NCI-H2081 (cell line): Measurements from ENCODE around the gene FBXL13.
"Not testable (repeated sequence)": the region's sequence is repeated elsewhere in the genome, so short reads cannot be mapped to it uniquely, and the experiment has no call there.

Source experiments
- DNase-seq, 2 experiments: peaks; one replicate each; lab custom pipeline; 2025; lab: John Stamatoyannopoulos, UW

Gene FBXL13

DNA sequence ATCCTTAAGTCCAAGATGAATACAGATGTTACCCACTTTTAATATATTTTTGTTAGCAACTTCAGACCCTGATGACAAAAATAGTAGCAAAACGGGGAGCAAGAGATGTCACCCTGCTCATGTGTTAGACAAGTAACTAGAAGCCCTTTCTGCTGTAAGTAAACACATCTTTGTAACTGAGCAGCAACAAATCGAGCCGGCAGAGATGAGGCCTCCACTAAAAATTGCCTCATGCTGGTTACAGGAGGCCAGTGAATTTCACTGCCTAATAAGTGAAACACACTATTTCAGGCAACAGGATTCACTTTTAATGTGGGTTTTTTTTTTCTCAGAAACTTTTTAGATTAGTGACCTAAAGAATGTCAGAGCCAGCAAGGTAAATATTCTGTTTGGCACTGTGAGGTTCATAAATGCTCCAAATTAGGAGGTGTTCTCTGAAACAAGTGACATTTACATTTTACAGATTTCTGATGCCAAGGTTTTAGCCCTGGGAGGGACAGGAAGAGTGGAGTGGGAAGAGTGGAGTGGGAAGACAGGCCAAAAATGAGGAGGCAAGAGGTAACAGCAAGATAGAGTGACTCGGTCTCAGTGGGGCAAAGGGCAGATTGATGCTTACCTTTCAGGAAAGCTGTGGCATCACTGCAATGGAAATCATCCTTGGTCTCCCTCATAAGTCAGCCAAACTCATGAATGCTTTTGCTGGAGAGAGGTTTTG lies 215.4 kb downstream of the FBXL13 start:
- no peak for DNase-seq

DNA sequence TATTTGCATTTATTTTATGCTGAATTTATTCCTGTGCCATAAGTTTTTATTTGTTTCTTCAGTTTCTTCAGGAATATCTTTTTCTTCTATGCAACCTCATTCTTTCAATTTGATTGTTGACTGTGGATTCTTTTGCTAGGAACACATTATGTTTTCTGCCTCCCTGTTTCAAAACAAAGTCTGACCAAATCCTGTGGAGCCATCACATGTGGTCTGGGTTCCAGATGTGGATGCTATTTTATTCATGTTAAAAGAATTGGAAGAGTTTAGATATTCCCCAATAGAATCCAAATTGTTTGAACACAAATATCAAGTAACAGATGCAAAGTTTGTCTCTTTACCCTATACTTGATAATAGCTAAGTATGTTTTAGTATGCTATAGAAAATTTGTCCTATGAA lies 218.6 kb downstream of the FBXL13 start:
- no peak for DNase-seq

DNA sequence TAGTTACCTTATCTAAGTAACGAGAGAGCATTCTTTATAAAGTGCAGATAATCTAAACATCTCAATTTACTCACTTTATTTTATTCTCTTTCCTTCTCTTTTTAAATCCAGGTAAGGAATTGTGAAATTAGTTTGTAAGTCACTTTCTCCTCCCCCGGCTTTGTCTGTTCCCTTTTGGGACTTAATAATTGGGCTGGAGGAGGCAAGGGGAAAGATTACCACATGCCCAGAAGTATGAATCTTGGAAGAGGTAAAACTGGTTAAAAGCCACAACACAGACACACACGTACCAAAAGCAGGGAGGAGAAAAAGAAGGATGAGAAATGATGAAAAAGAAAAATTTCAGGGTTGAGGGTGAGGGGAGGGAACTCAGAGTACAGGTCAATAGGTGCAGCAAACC lies 225.1 kb downstream of the FBXL13 start:
- no peak for DNase-seq

DNA sequence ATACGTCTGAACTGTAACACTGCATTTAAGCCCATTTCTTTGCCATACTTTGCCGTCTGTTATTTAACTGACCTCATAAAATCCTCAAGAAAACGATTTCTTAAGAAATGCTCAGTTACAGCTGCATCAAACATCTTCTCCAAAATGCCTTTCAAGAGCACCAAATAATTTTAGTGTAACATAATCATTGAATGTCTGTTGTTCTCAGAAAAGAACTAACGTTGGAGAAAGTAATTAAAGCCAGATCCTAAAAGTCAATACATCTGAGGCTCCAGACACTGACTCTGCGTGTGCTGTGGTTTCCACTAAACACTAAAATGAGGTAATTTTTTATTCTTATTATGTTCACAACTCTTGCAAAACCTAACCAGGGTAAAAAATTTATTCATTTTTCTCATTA lies 225.5 kb downstream of the FBXL13 start:
- DNase-seq = no peak

DNA sequence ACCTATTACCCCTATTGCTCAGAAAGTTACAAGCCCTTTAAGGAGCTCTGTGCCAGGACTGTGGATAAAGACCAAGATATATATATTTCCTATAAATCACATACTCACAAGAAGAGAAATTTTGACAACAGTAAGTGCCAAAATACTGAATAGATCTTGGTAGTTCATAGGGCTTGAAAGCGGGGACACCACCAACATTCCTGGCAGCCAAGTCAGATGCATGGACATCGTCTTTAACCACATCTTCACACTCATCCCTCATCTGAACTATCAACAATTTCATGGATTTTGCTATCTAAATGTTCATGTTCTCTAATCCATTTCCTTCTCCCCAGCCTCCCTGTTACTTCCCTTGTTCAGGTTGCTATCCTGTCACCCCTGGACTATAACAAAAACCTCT lies 229.2 kb downstream of the FBXL13 start:
- no peak for DNase-seq

DNA sequence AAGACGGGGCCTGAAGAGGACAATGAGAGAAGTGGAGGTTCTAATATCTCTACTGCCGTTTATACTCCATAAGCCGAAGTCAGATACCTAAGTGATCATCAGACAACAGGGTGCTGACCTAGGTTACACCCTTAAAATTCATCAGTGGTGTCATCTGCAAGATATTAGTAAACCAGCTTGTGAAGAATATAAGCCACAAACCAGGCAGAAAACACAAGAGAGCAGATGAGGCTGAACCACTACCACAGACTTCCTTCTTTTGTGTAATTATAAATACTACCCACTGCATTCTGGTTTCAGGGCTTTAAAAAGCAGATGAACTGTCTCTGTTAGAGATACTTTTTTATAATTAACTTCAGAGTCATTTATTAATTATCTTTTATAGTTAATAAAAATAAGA lies 230.7 kb downstream of the FBXL13 start:
- no peak for DNase-seq

GRCh38 chr7:102842284-102842683 lies 232.3 kb downstream of the FBXL13 start:
- no peak for DNase-seq

- no peak for DNase-seq
These were observed 233.3 kb downstream of the FBXL13 start for GRCh38 chr7:102841290-102841689.

GRCh38 chr7:102840404-102840803 lies 234.2 kb downstream of the FBXL13 start:
- no peak for DNase-seq

GRCh38 chr7:102838572-102839101 lies 236.0 kb downstream of the FBXL13 start:
- DNase-seq = not testable (repeated sequence)

DNA sequence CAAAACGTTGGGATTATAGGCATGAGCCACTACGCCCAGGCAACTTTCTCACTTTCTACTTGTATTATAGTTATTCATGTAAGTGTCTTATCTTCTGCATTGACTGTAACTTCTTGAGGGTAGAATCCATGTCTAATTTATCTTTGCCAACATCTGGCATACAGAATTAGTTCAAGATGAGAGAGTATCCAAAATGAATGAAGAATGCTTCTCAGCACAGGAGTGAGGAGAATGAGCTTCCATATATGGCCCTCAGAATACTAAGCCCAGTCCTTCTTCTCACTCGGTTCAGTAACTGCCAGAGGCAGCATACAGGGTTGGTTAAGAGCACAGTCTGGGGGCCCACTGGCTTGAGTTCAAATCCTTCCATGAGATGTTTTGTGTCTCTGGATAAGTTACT lies 236.8 kb downstream of the FBXL13 start:
- DNase-seq = no peak

DNA sequence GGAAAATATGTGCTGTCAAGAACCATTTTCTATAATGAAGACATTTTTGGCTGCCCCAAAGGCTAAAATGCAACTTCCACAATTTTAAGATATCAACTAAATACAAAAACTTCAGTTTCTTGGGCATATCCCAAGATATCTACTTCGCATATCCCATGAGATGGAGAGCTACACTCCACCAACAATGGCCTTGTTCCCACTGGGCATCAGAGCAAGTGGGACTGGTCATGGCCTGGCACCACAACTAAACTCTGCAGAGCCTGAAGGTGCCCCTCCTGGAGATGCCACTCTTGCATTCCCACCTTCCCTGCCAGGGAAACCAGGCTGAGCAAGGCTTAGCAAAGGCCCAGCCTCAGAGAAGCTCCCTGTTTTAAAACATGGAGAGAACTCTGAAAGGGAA lies 237.6 kb downstream of the FBXL13 start:
- no peak for DNase-seq

DNA sequence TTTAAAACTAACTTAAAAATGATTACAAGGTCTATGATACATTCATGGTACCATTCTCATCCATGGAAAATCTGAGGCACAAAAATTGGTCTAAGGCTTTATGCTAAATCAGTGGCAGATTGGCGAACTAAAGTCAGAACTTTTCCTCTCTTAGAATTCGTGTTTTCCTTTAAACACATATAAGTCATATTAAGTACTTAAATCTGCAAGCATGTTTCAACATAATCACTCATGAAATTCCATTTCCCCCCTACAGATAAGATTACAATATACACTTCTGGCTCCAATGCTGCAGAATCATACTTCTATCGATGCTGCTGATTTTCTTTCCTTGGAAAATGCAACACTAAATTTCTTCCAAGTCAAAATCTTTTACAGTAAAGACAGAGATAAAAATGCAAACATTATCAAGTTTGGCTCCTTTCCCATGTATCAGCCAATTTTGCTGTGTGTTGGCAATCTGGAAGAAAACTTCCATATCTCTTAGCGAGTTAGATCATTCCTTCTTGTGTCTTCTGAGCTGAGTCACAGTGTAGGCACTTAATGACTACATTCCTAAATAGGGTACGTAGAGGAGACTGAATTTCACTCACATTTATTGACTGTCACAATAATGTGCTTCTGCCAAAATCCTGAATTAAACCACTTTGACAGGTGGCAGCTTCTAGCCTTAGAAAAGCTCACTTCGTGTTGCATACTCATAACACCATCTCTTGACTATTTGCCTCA lies 238.2 kb downstream of the FBXL13 start:
- DNase-seq = no peak

GRCh38 chr7:102834999-102835398 lies 239.6 kb downstream of the FBXL13 start:
- DNase-seq = no peak

DNA sequence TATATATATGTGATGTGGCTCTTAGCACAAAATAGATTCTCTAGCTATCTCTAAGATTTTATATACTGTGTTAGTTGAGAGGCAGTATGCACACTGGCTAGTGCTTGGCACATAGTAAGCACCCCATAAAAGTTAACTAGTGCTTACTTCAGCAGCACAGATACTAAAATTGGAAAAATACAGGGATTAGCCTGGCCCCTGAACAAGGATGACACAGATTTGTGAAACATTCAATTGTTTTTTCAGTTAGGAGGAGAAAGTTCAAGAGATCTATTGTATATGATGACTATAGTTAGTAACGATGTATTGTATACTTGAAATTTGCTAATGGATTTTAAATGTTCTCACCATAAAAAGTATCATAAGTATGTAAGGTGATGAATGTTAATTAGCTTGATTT lies 240.1 kb downstream of the FBXL13 start:
- no peak for DNase-seq

GRCh38 chr7:102833343-102833742 lies 241.3 kb downstream of the FBXL13 start:
- no peak for DNase-seq

DNA sequence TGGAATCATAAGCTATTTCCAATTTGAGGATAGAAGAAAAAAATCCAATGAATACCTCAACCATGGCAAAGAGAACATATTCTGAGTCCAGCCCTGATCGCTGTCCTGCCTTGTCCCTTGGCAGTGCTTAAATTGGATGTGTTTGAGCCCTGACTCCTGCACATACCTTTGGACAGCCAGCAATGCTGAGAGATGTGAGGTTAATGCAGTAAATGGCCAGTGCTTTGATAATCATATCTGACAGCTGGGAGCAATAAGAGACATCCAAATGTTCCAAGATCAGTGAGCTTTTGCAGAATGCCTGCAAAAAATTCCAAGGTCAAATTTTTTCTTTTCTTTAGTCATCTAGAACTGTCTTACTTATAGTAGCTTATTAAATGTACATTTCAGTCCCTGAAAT lies 241.9 kb downstream of the FBXL13 start:
- no peak for DNase-seq

DNA sequence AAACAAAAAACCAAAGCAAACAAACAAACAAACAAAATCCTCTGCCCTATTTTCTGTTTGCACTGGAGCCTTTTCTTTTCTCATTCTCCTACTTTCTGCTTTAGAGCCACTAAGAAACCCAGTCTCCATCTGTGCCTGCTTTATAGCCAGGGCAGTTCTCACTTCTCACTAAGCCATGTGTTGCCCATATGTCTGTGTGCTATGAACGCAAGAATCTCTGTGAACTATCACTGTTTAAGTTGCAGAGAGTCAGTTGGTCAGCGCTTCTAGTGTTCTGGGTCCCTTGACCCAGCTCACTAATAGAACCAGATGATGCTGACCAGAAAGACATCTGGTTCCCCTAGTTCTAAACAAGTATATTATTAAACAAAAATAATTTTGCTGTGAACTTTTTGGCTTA lies 244.4 kb downstream of the FBXL13 start:
- no peak for DNase-seq

- DNase-seq = no peak
These were observed 245.5 kb downstream of the FBXL13 start for GRCh38 chr7:102829075-102829474.

GRCh38 chr7:102828286-102828685 lies 246.3 kb downstream of the FBXL13 start:
- DNase-seq = no peak

DNA sequence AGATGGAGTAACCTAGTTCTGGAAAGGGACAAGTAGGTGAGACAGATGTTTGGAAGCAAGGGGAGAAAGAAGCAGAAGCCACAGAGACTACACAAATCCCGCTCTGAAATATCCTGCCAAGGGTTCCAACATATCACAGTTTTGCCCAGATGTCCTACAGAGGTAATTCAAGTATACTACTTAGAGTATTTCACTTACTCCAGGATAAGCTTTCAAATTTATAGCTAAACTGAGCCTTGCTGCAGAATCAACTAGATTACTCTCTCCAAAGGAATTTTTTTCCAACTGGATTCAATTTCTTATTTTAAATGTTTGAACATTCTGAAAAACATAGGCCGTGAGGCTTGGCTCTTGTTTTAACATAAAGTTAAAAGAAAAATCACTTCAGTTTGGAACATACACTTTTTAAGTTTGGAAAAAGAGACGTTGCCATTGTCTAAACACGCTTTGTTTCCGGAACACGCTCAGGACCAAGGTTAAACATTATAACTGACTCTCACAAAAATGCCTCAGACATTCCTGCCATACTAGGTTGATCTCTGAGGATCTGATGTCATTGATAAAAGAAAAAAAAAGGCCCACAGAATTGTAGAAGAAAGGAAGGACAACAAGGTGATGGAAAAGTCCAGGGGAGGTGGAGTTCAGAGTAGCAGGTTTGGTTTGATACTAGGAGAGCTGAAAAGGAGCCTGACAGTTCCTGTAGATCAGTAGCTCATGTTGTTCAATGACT lies 251.0 kb downstream of the FBXL13 start:
- DNase-seq = no peak

- DNase-seq = no peak
These were observed 252.4 kb downstream of the FBXL13 start for GRCh38 chr7:102821994-102822747.
